ENCODE measurements around the gene NARF. TPM values are rescaled to one million over a fixed set of nuclear protein-coding genes. Genes with fewer than 3 reads are reported as not detected.

The NARF gene
- total RNA-seq, 3 donors from 2014 or later = 49.7 to 56.0 (median 55.9) TPM

- H3K4me1 ChIP-seq (ENCODE audit: low read depth) = no peaks in the 10 kb centered on the region
- TF ChIP-seq CTCF (IDR thresholded peaks at IDR 0.05) = no peak
- ATAC-seq (no peak), DNase-seq (no peak)
- no peaks in the 10 kb centered on the region for H3K9me3 ChIP-seq
- H3K4me3 ChIP-seq = no peak overlapping the region
- H3K36me3 ChIP-seq (ENCODE audit: low read depth) = peaks cover 4% of the 10 kb centered on the region
- intact Hi-C loops (cut with DNase I, micrococcal nuclease) = no loop called here
Observed at GRCh38 chr17:82475458-82475857, 16.9 kb downstream of the NARF start.

- intact Hi-C loops (cut with DNase I, micrococcal nuclease) = no loop called here
- no peak for TF ChIP-seq CTCF (IDR thresholded peaks at IDR 0.05)
- ATAC-seq = no peak
- Histone ChIP-seq H3K4me1 (ENCODE audit: low read depth) (no peaks in the 10 kb centered on the region), H3K4me3 (no peak overlapping the region), H3K9me3 (no peaks in the 10 kb centered on the region), H3K36me3 (ENCODE audit: low read depth) (peaks cover 4% of the 10 kb centered on the region)
- DNase-seq = no peak
Observed at GRCh38 chr17:82477934-82478333, 19.4 kb downstream of the NARF start.

- ATAC-seq = no peak
- no peak overlapping the region for H3K4me3 ChIP-seq
- H3K36me3 ChIP-seq (ENCODE audit: low read depth) = peaks cover 11% of the 10 kb centered on the region
- no peaks in the 10 kb centered on the region for H3K9me3 ChIP-seq
- intact Hi-C loops (cut with DNase I, micrococcal nuclease) = no loop called here
- TF ChIP-seq CTCF (IDR thresholded peaks at IDR 0.05) = no peak
- DNase-seq = no peak
- peaks cover 2% of the 10 kb centered on the region for H3K4me1 ChIP-seq (ENCODE audit: low read depth)
Observed at GRCh38 chr17:82479602-82480001, 21.1 kb downstream of the NARF start.

- H3K4me3 ChIP-seq = no peak overlapping the region
- ATAC-seq (no peak), DNase-seq (no peak)
- peaks cover 2% of the 10 kb centered on the region for H3K4me1 ChIP-seq (ENCODE audit: low read depth)
- H3K9me3 ChIP-seq = no peaks in the 10 kb centered on the region
- no peak for TF ChIP-seq CTCF (IDR thresholded peaks at IDR 0.05)
- intact Hi-C loops (cut with DNase I, micrococcal nuclease) = no loop called here
- H3K36me3 ChIP-seq (ENCODE audit: low read depth) = peaks cover 18% of the 10 kb centered on the region
Observed at GRCh38 chr17:82480318-82480717, 21.8 kb downstream of the NARF start.

GRCh38 chr17:82483204-82483660, 24.7 kb downstream of the NARF start:
- Histone ChIP-seq H3K36me3 (ENCODE audit: low read depth) (peaks cover 25% of the 10 kb centered on the region), H3K9me3 (no peaks in the 10 kb centered on the region), H3K4me1 (ENCODE audit: low read depth) (peaks cover 8% of the 10 kb centered on the region), H3K4me3 (no peak overlapping the region)
- no peak for TF ChIP-seq CTCF (IDR thresholded peaks at IDR 0.05)
- DNase-seq (no peak), ATAC-seq (no peak)
- intact Hi-C loops (cut with DNase I, micrococcal nuclease) = no loop called here

- H3K4me3 ChIP-seq = no peak overlapping the region
- intact Hi-C loops (cut with DNase I, micrococcal nuclease) = no loop called here
- no peaks in the 10 kb centered on the region for H3K9me3 ChIP-seq
- ATAC-seq (no peak), DNase-seq (peak in 2 of 3 donors; percentile 59 to 62)
- peaks cover 25% of the 10 kb centered on the region for H3K36me3 ChIP-seq (ENCODE audit: low read depth)
- TF ChIP-seq CTCF (IDR thresholded peaks at IDR 0.05) = no peak
- peaks cover 8% of the 10 kb centered on the region for H3K4me1 ChIP-seq (ENCODE audit: low read depth)
Observed at GRCh38 chr17:82483836-82484235, 25.3 kb downstream of the NARF start.

All from mucosa of descending colon (tissue), 3 donors.